ENCODE results near the gene FRMD3. TPM values are rescaled to one million over a fixed set of nuclear protein-coding genes. Genes with fewer than 3 reads are reported as not detected.

The FRMD3 gene
- total RNA-seq, 1 donor from 2014 or later = 1.9 TPM

DNA sequence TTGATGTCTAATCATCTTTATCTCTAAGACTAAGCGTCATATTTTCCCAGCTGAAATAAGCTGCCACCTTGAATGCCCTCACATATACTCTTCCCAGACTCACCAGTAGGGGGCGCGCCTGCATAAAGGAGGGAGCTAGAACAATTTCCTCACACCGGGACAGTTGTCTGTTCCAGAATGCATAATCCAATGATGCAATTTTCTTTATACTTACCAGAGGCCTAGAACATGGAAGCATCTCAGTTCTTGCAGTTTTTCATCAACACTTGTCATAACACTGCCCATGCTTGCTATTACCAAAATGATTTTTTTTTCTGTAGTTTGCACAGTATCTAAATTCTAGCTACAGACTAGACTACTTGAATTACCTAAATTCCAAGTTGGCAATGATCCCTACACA lies 203.9 kb downstream of the FRMD3 start:
- Histone ChIP-seq H2AFZ (replicated peaks) (no peak overlapping the region), H3K4me2 (no peak overlapping the region), H3K36me3 (no peaks in the 10 kb centered on the region), H4K20me1 (ENCODE audit: low read depth) (no peaks in the 10 kb centered on the region), H3K4me3 (no peak overlapping the region), H3K79me2 (ENCODE audit: low read depth) (no peaks in the 10 kb centered on the region), H3K9ac (no peak overlapping the region), H3K27me3 (no peaks in the 10 kb centered on the region), H3K9me3 (ENCODE audit: low read depth) (no peaks in the 10 kb centered on the region), H3K4me1 (no peaks in the 10 kb centered on the region), H3F3A (ENCODE audit: low read depth) (no peaks in the 10 kb centered on the region), H3K27ac (no peak overlapping the region)
- no peak overlapping the region for H3K27ac Mint-ChIP-seq
- H3K4me3 Mint-ChIP-seq = no peak overlapping the region
- H3K27me3 Mint-ChIP-seq (ENCODE audit: insufficient read depth, low read depth) = peaks cover 4% of the 10 kb centered on the region
- H3K36me3 Mint-ChIP-seq = no peaks in the 10 kb centered on the region
- H3K4me1 Mint-ChIP-seq = peaks cover 5% of the 10 kb centered on the region
- DNase-seq (ENCODE audit: low spot score) = peak; percentile 81
- TF ChIP-seq EZH2phosphoT487 (IDR thresholded peaks at IDR 0.05) (no peak), CTCF (IDR thresholded peaks at IDR 0.05) (peak; percentile 98), EZH2 (IDR thresholded peaks at IDR 0.05) (no peak)
- no peaks in the 10 kb centered on the region for H3K9me3 Mint-ChIP-seq

GRCh38 chr9:83330207-83331196 lies 207.7 kb downstream of the FRMD3 start:
- no peaks in the 10 kb centered on the region for H3K9me3 Mint-ChIP-seq
- no peaks in the 10 kb centered on the region for H3K27me3 ChIP-seq

GRCh38 chr9:83327750-83328622 lies 210.2 kb downstream of the FRMD3 start:
- H3K9me3 Mint-ChIP-seq = no peaks in the 10 kb centered on the region
- no peaks in the 10 kb centered on the region for H3K27me3 Mint-ChIP-seq (ENCODE audit: insufficient read depth, low read depth)
- H3K4me3 ChIP-seq = no peak overlapping the region
- H3K36me3 ChIP-seq = no peaks in the 10 kb centered on the region
- DNase-seq (ENCODE audit: low spot score) = no peak
- H4K20me1 ChIP-seq (ENCODE audit: low read depth) = no peaks in the 10 kb centered on the region
- no peaks in the 10 kb centered on the region for H3K9me3 ChIP-seq (ENCODE audit: low read depth)
- no peak overlapping the region for H2AFZ ChIP-seq (replicated peaks)
- no peaks in the 10 kb centered on the region for H3F3A ChIP-seq (ENCODE audit: low read depth)
- H3K4me1 Mint-ChIP-seq = peaks cover 11% of the 10 kb centered on the region
- no peaks in the 10 kb centered on the region for H3K27me3 ChIP-seq
- no peaks in the 10 kb centered on the region for H3K4me1 ChIP-seq
- H3K4me3 Mint-ChIP-seq = no peak overlapping the region
- TF ChIP-seq CTCF (IDR thresholded peaks at IDR 0.05) (no peak), EZH2phosphoT487 (IDR thresholded peaks at IDR 0.05) (no peak), EZH2 (IDR thresholded peaks at IDR 0.05) (no peak)
- H3K4me2 ChIP-seq = no peak overlapping the region
- no peak overlapping the region for H3K9ac ChIP-seq
- no peaks in the 10 kb centered on the region for H3K79me2 ChIP-seq (ENCODE audit: low read depth)
- no peak overlapping the region for H3K27ac Mint-ChIP-seq
- H3K27ac ChIP-seq = no peak overlapping the region
- no peaks in the 10 kb centered on the region for H3K36me3 Mint-ChIP-seq

More at GRCh38 chr9:83330207-83331196, 207.7 kb downstream of the FRMD3 start:
- Mint-ChIP-seq H3K27me3 (ENCODE audit: insufficient read depth, low read depth) (no peaks in the 10 kb centered on the region), H3K4me1 (peaks cover 11% of the 10 kb centered on the region), H3K27ac (no peak overlapping the region), H3K36me3 (no peaks in the 10 kb centered on the region), H3K4me3 (no peak overlapping the region)
- no peaks in the 10 kb centered on the region for H3K9me3 ChIP-seq (ENCODE audit: low read depth)
- no peaks in the 10 kb centered on the region for H4K20me1 ChIP-seq (ENCODE audit: low read depth)
- TF ChIP-seq CTCF (IDR thresholded peaks at IDR 0.05) (peak; percentile 17), EZH2phosphoT487 (IDR thresholded peaks at IDR 0.05) (no peak), EZH2 (IDR thresholded peaks at IDR 0.05) (no peak)
- H3K4me3 ChIP-seq = no peak overlapping the region
- H2AFZ ChIP-seq (replicated peaks) = no peak overlapping the region
- no peak overlapping the region for H3K27ac ChIP-seq
- H3K36me3 ChIP-seq = no peaks in the 10 kb centered on the region
- H3K9ac ChIP-seq = no peak overlapping the region
- H3K79me2 ChIP-seq (ENCODE audit: low read depth) = no peaks in the 10 kb centered on the region
- H3K4me2 ChIP-seq = no peak overlapping the region
- no peaks in the 10 kb centered on the region for H3K4me1 ChIP-seq
- H3F3A ChIP-seq (ENCODE audit: low read depth) = no peaks in the 10 kb centered on the region
- peak; percentile 8 for DNase-seq (ENCODE audit: low spot score)
